BLaER1 (cell line): ENCODE results near the gene CYTL1.

Experiments used
- H3K27ac ChIP-seq: shearing (Covaris generic); formaldehyde crosslinking; 2 replicates; pipeline ENCODE4 v1.8.1; 2022
- H3K27me3 ChIP-seq: shearing (Covaris generic); formaldehyde crosslinking; 2 replicates; pipeline ENCODE4 v1.8.1; 2022
- H3K36me3 ChIP-seq: shearing (Covaris generic); formaldehyde crosslinking; 2 replicates; pipeline ENCODE4 v1.8.1; 2022
- H3K4me1 ChIP-seq: shearing (Covaris generic); formaldehyde crosslinking; 2 replicates; pipeline ENCODE4 v1.8.1; 2022
- H3K4me2 ChIP-seq: shearing (Covaris generic); formaldehyde crosslinking; 2 replicates; pipeline ENCODE4 v1.8.1; 2022
- H3K4me3 ChIP-seq: shearing (Covaris generic); formaldehyde crosslinking; 2 replicates; pipeline ENCODE4 v1.8.1; 2022
- H3K9ac ChIP-seq: shearing (Covaris generic); formaldehyde crosslinking; 2 replicates; pipeline ENCODE4 v1.8.1; 2022
- H3K9me3 ChIP-seq: shearing (Covaris generic); formaldehyde crosslinking; 2 replicates; pipeline ENCODE4 v1.8.1; 2022
- H4K20me1 ChIP-seq: shearing (Covaris generic); formaldehyde crosslinking; 2 replicates; pipeline ENCODE4 v1.8.1; 2022
- Cebpa-rat ChIP-seq: shearing (Covaris generic); IDR thresholded peaks from 2 replicates; pipeline ENCODE4 v1.8.1; 2022

CYTL1 gene

GRCh38 chr4:4980621-4981230, 38.5 kb downstream of the CYTL1 start:
- TF ChIP-seq Cebpa-rat = no peak
- no peak overlapping the region for H3K27ac ChIP-seq
- H3K36me3 ChIP-seq = no peaks in the 10 kb centered on the region
- no peak overlapping the region for H3K4me3 ChIP-seq
- H4K20me1 ChIP-seq = no peaks in the 10 kb centered on the region
- no peak overlapping the region for H3K4me2 ChIP-seq
- no peaks in the 10 kb centered on the region for H3K27me3 ChIP-seq
- no peak overlapping the region for H3K9ac ChIP-seq
- peaks cover 31% of the 10 kb centered on the region for H3K9me3 ChIP-seq
- no peaks in the 10 kb centered on the region for H3K4me1 ChIP-seq

- Histone ChIP-seq H3K9me3 (peaks cover 39% of the 10 kb centered on the region), H3K36me3 (no peaks in the 10 kb centered on the region), H3K4me3 (no peak overlapping the region), H3K9ac (no peak overlapping the region), H3K27ac (no peak overlapping the region), H3K27me3 (no peaks in the 10 kb centered on the region), H3K4me1 (no peaks in the 10 kb centered on the region), H4K20me1 (no peaks in the 10 kb centered on the region), H3K4me2 (no peak overlapping the region)
- TF ChIP-seq Cebpa-rat = no peak
Observed at GRCh38 chr4:4979971-4980370, 39.3 kb downstream of the CYTL1 start.

- no peaks in the 10 kb centered on the region for H3K27me3 ChIP-seq
- H3K27ac ChIP-seq = no peak overlapping the region
- H3K9ac ChIP-seq = no peak overlapping the region
- no peak overlapping the region for H3K4me2 ChIP-seq
- TF ChIP-seq Cebpa-rat = no peak
- no peaks in the 10 kb centered on the region for H3K36me3 ChIP-seq
- H3K4me1 ChIP-seq = no peaks in the 10 kb centered on the region
- no peaks in the 10 kb centered on the region for H4K20me1 ChIP-seq
- H3K4me3 ChIP-seq = peak overlapping the region; percentile 4; the same call in 1 of the 2 replicates
- peaks cover 61% of the 10 kb centered on the region for H3K9me3 ChIP-seq
Observed at GRCh38 chr4:4974727-4975126, 44.5 kb downstream of the CYTL1 start.

- Histone ChIP-seq H3K4me1 (no peaks in the 10 kb centered on the region), H3K9me3 (peaks cover 45% of the 10 kb centered on the region), H3K4me3 (no peak overlapping the region), H3K27ac (no peak overlapping the region), H4K20me1 (no peaks in the 10 kb centered on the region), H3K9ac (no peak overlapping the region), H3K36me3 (no peaks in the 10 kb centered on the region), H3K4me2 (no peak overlapping the region), H3K27me3 (no peaks in the 10 kb centered on the region)
- TF ChIP-seq Cebpa-rat = no peak
Observed at GRCh38 chr4:4971796-4972195, 47.5 kb downstream of the CYTL1 start.

GRCh38 chr4:4969298-4969697, 50.0 kb downstream of the CYTL1 start:
- Histone ChIP-seq H3K27me3 (no peaks in the 10 kb centered on the region), H3K4me2 (no peak overlapping the region), H3K4me3 (no peak overlapping the region), H3K9me3 (peaks cover 36% of the 10 kb centered on the region), H3K9ac (no peak overlapping the region), H3K4me1 (no peaks in the 10 kb centered on the region), H3K27ac (no peak overlapping the region), H4K20me1 (no peaks in the 10 kb centered on the region), H3K36me3 (no peaks in the 10 kb centered on the region)
- no peak for TF ChIP-seq Cebpa-rat

GRCh38 chr4:4968161-4968725, 51.0 kb downstream of the CYTL1 start:
- H3K27ac ChIP-seq = no peak overlapping the region
- TF ChIP-seq Cebpa-rat = no peak
- H3K27me3 ChIP-seq = no peaks in the 10 kb centered on the region
- H3K4me2 ChIP-seq = no peak overlapping the region
- peaks cover 36% of the 10 kb centered on the region for H3K9me3 ChIP-seq
- no peaks in the 10 kb centered on the region for H3K36me3 ChIP-seq
- H3K4me1 ChIP-seq = no peaks in the 10 kb centered on the region
- H4K20me1 ChIP-seq = no peaks in the 10 kb centered on the region
- no peak overlapping the region for H3K4me3 ChIP-seq
- no peak overlapping the region for H3K9ac ChIP-seq
